HG02840 (cell line): ENCODE measurements around the gene TKTL1.

Experiments used
- ATAC-seq: cut with Tn5 transposase; IDR thresholded peaks from one replicate; pipeline ENCODE4 v1.9.1; 2021; ENCODE audit warnings: mild to moderate bottlenecking, moderate library complexity, moderate number of reproducible peaks; ENCODE audit not compliant: unreplicated experiment, low FRiP score

The TKTL1 gene

GRCh38 chrX:154309041-154309775, 13.6 kb downstream of the TKTL1 start:
- ATAC-seq: no peak

DNA sequence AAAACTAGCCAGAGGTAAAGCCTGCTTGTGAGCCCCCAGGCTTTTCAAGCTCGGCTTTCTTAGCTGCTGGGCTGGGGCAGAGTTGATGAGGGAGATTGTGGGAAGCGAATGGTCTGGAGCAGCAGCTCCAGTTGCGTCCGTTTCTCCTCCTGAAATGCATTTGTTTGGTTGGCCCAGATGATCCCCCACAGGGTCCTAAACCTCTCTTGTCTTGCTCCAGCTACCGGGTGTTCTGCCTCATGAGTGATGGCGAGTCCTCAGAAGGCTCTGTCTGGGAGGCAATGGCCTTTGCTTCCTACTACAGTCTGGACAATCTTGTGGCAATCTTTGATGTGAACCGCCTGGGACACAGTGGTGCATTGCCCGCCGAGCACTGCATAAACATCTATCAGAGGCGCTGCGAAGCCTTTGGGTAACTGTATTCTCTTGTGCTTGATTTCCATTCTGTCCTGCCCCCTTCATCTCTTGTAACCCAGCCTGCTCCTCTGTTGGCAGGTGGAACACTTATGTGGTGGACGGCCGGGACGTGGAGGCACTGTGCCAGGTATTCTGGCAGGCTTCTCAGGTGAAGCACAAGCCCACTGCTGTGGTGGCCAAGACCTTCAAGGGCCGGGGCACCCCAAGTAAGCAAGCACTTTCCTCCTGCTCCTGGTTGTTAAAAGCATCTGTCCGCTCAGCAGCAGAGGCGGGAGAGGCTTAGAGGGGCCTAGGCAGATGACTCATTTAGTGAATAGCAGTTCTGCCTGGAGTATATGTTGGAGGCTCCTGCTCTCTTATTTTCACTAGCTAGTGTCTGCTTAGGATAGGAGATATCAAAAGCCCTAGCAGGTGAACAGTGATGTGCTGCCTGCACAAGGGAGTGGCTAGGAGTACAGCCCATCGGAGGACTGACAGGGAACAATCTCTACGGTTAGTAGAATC, 15.3 kb downstream of the TKTL1 start:
- no peak for ATAC-seq

DNA sequence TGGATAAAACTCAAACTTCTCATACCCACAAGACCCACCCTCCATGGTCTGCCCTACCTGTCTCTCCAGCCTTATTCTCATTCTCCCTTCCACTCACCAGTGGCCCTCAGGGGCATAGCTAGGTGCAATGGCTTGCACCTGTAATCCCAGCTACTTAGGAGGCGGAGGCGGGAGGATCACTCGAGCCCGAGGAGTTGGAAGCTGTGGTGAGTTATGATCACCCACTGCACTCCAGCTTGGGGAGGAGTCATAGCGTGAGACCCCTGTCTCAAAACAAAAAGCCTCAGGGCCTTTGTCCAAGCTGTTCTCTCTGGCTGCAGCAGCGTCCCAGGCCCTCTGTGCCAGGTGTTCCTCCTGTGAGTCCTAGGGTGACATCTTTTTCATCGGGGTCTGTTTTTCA, 16.5 kb downstream of the TKTL1 start:
- ATAC-seq: no peak

DNA sequence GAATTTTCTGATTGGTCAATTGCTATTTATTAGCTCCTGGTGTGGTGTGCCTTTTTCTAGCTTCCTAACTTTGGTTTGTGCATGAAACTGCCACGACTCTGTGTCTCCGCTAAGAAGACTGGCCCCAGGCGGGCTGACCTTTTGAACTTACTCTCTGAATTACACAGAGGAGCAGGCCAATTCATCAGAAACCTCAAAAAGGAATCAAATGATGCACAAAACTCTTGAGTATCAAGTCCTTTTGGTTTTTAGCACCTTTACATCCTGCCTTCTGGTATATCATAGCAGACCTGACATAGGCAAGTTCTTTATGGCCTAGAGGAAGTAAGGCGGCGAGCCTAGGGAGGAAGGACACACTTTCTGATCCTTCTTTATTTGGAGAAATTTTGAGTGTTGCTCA, 17.6 kb downstream of the TKTL1 start:
- no peak for ATAC-seq

DNA sequence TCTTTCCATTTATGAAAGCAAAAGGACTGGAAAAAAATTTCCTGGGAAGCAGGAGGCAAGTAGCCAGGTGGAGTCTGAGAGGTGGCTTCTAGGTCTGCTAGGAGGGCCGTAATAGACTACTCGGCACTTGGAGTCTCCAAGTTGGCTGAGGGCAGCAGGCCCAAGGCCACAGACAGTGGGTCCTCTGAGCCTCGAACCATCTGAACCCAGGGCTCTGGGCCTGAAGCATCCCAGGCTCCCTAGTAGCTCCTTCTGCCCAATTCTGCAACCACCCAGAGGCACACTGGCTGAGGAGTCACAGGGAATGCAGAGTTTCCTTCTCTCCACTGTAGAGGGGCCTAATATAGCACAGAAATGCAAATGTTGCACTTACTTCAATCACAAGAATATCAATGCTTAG, 19.8 kb downstream of the TKTL1 start:
- ATAC-seq: no peak

GRCh38 chrX:154317391-154317995, 21.9 kb downstream of the TKTL1 start:
- ATAC-seq: no peak

- ATAC-seq: no peak
Measured at GRCh38 chrX:154320406-154320805, 24.8 kb downstream of the TKTL1 start.

DNA sequence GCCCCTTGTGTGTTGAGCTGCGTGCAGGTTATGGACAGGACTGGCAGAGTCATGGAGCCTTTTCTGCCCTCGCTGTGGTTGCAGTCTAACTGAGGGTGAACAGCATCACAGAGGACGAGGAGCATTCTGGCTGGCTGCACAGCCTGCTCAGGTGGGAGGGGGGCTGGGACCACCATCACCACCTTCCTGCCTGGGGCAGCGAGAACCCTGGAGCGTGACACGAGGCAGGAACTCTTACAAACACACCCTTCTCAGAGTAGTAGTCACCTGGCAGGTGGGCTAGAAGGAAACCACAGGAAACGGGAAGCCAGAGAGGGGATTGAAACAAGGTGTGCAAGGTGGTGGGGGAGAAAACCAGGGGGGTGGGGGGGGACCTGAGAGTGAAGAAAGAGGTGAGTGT, 25.6 kb downstream of the TKTL1 start:
- ATAC-seq: no peak

DNA sequence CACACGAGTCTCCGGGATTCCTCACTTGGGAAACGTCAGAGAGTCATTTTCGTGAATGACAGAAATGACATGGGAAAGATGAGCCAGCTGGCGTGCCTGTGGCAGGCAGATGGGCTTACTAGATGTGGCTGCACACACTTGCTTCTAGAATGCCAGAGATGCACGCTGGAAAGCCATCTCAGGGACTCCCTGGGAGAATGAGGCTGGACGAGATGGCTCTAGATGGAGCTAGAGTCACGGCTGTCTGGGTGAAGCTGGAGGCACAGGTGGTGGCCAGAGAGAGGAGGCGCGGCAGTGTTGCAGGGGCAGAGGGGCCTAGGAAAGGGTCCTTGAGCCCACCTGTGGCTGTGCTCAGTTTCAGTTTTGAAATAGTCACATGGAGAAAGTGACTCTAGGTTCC, 26.0 kb downstream of the TKTL1 start:
- no peak for ATAC-seq

GRCh38 chrX:154322890-154323289, 27.3 kb downstream of the TKTL1 start:
- no peak for ATAC-seq

DNA sequence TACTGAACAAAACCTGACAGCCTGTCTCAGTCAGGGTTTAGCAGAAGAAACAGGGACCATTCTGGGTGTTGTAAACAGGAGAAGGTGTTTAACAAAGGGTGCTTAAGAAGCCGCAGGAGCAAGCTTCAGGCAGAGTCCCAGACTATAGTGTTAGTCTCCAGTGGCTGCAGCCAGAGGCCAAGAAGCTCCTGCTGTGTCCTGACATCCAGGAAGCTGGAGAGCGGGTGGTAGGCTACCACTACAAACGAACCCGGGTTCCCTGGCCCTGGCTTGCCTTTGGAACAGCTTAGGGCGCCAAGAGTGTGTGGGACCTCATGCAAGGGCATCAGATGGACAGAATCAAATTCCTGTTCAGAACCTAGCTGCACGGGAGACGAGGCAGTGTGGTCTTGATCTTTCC, 27.9 kb downstream of the TKTL1 start:
- no peak for ATAC-seq

- no peak for ATAC-seq
Measured at GRCh38 chrX:154325541-154325940, 29.9 kb downstream of the TKTL1 start.

- no peak for ATAC-seq
Measured at GRCh38 chrX:154327038-154327820, 31.6 kb downstream of the TKTL1 start.

DNA sequence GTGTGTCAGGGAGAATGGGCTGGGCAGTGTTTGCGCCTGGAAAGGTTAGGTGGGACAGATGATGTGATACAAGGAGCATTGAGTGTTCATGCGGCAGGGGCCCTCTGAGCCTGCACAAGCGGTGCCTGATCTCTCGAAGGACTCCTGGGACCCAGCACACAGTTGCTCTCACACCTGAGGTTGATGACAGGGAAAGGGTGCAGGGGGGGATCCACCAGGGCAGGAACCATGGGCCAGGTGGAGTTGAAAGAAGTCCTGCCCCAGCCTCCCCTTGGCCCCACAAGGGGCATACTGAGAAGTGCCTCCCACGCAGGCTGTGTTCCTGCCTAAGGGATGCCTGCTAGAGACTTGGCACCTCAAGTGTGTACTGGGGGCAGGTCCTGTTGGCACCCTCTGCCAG, 33.1 kb downstream of the TKTL1 start:
- no peak for ATAC-seq

DNA sequence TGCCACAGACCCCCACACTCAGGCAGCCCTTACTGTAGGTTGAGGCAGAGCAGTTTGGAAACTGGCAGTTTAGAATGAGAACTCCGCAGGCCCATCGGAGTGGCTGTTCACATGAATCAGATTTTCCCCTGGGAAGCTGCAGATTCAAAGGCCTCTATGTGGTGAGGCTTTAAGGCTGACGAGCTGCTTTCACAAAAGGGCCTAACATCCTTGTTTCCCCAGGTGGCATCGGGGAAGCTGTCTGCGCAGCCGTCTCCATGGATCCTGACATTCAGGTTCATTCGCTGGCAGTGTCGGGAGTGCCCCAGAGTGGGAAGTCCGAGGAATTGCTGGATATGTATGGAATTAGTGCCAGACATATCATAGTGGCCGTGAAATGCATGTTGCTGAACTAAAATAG, 33.7 kb downstream of the TKTL1 start:
- ATAC-seq: no peak

DNA sequence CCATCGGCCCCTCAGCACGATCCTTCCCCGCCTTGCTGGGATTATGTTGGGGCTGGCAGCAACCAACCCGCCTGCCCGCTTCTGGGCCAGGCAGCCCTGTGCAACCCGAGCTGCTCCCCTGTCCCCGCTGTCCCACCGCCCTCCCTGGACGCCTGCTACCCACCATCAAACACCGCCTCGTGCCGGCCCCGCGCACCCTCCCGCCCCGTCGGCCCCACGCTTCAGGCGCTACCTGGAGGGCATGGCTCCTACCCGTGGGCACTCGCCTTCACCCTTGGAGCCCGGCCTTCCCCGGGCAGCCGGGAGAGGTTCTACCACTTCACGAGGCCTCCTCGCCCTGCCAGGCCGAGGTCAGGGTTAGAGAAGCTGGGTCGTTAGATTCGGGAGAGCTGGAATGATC, 37.0 kb downstream of the TKTL1 start:
- no peak for ATAC-seq

DNA sequence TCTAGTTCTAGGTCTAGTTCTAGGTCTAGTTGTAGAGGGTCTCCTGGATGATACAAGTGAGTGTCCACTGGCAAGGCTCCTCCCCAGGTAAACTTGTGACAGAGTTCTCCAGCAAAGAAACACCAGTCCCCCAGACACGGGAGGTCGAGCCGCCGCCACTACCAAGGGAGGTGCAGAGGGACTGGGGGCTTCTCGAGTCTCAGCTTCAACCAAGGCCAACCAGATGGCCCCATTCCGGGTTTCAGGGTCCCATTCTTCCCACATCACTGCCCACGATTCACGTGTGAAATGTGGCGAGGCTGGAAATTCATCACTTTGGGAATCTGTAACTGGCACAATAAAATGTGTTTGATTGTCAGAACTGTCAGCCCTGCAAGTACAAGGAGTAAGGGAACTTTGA, 37.5 kb downstream of the TKTL1 start:
- no peak for ATAC-seq

GRCh38 chrX:154333837-154334271, 38.3 kb downstream of the TKTL1 start:
- ATAC-seq: no peak

DNA sequence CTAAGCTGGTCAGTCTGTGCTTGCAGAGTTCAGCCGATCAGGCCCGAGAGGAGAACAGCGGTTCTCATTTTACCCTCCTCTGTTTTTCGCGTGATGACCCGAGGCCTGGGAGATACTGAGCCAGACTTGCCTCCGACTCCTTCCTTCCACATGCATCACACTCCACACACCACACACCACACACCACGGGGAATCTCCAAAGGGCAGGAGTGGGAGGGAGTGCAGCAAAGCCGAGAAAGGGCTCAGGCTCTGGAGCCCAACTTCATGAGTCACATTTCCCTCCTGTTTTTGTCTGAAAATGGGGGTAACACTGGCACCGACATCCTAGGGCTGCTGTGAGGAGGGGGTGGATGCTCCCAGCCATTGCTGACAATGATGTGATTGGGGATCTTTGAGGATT, 38.9 kb downstream of the TKTL1 start:
- ATAC-seq: no peak
